Stimulated activated CD4-positive, alpha-beta T cell treated with anti-CD3 and anti-CD28 coated beads, Interleukin-4, amount 100 ng/mL, for 48 hours (primary cell): ENCODE results near the gene PRKACG.

ENCODE experiments used
- DNase-seq, 2 donors: peaks; one replicate each; pipeline ENCODE4 v3.0.0-alpha.2; 2020; ENCODE audit warnings: low read depth in 2 of 2

The PRKACG gene

GRCh38 chr9:68983522-68984424, 30.1 kb downstream of the PRKACG start:
- DNase-seq, result no peak

DNA sequence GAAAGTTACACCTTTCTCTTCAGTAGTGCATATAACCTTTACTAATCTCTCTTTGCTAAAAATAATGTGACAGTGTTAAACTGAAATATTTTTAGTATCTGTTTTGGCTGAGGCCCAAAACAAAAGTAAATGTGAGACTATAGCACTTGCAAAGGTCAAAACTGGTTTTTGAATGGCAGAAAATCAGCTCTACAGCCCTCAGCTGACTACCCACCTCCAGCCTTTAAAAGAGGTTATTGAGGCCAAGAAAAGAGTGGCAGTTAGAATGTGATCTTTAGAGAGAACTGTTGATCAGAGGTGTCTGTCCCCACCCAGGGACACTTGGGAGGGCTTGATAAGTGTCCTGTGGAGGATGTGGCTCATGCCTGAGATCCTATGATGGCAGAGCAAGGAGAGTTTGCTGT, 30.9 kb downstream of the PRKACG start:
- no peak for DNase-seq

GRCh38 chr9:68981789-68982188, 32.1 kb downstream of the PRKACG start:
- no peak for DNase-seq

DNA sequence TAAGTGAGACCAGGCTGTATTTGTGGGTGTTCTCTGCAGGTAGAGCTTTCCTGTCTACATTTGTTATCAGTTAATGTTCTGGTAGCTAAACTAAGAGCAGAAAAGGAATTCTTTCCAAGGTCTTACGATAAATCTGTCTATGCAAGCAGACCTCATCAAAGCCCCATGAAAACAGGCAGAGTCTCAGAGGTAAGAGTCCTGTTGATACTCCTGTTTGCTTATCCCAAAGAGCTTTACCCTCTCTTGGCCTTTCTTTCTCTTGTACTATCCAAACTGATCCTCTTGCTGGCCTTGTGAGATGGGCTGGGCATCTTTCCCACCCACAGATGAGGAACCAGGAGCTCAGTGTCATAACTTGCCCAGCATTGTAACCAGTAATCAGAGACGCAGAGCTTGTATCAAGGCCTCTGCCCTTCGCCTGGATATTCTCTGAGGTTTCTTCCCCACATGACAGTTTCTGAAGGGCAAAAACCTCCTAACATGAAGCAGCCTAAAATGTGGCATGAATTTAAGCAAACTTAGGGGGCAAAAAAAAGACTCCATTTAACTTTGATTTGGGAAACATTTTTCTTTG, 33.5 kb downstream of the PRKACG start:
- no peak for DNase-seq

GRCh38 chr9:68979538-68980314, 34.2 kb downstream of the PRKACG start:
- peak in 1 of 2 donors; percentile 10 for DNase-seq

- DNase-seq, result no peak
These were observed 35.4 kb downstream of the PRKACG start for GRCh38 chr9:68978501-68978900.

GRCh38 chr9:68978066-68978465, 35.8 kb downstream of the PRKACG start:
- DNase-seq, result no peak

GRCh38 chr9:68975365-68976043, 38.4 kb downstream of the PRKACG start:
- no peak for DNase-seq

GRCh38 chr9:68974901-68975300, 39.0 kb downstream of the PRKACG start:
- DNase-seq, result no peak

- DNase-seq, result peak in 1 of 2 donors; percentile 28
These were observed 39.5 kb downstream of the PRKACG start for GRCh38 chr9:68974431-68974830.

DNA sequence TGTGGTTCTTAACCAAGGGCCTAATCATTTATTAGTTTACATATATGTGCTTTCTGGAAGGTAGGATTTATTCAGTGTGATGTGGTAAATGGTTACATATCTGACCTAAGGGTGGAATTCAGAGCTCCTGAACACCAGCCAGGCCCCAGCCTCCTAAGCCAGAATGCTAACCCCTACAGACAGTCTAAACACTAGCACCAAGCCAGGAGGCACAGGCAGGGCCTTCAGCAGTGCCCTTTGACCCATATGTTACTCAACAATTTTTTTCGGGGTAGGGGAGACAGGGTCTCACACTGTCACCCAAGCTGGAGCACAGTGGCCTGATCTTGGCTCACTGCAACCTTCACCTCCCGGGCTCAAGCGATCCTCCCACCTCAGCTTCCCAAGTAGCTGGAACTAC, 40.3 kb downstream of the PRKACG start:
- DNase-seq, result no peak

DNA sequence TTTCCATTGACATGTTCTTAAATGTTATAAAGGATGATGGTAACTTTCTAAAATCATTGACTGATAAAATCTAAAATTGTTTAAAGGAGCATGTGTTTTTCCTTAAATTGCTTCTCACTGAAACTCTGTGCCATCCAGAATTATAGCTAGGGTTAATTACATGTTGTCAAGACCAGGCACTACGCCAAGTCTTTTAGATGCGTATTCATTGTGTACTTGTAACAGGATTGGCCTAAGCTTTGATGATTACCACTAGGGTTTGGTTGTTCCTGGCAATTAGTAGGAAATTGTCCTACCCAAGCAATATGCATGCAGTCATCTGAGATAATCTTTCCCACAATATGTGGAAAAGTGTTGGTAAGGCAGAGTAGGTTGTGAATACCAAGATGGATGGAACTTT, 43.8 kb downstream of the PRKACG start:
- DNase-seq, result no peak

DNA sequence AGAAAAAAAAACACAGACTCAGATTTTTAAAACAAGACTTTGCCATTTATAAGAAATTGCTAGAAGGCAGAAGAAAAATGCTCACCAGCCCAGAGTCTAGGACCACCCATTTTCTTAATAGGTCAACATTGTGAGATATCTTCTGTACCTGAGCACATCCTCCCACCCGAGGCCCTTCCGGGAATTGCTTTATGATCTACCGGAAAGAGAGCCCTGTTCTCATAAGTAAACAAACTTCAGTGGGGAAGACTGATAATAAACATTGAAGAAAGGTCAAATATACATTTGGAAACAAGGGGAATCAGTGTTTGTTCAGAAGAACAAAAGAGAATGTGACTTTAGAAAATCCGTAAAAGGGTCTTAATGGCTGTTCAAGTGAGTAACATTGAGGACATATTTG, 44.4 kb downstream of the PRKACG start:
- no peak for DNase-seq

DNA sequence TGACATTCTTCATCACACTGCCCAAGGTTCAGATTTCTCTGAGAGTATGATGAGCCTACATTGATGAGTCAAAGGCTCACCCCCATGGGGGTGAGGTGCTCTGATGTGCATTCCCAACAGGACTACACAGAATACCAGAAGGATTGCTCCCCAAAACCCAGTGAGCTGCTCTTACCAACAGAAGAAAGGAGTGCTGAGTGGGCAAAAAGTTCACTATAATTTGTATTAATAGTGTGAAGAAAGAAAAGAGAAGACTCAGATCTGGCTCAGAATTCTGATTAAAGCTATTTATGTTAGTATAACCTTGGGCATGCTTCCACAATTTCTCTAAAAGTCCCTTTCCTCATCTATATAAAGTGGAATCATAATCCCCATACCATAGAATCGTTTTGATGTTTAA, 46.1 kb downstream of the PRKACG start:
- DNase-seq, result no peak

- no peak for DNase-seq
These were observed 47.4 kb downstream of the PRKACG start for GRCh38 chr9:68966496-68966944.

GRCh38 chr9:68964765-68965164, 49.1 kb downstream of the PRKACG start:
- DNase-seq, result no peak

DNA sequence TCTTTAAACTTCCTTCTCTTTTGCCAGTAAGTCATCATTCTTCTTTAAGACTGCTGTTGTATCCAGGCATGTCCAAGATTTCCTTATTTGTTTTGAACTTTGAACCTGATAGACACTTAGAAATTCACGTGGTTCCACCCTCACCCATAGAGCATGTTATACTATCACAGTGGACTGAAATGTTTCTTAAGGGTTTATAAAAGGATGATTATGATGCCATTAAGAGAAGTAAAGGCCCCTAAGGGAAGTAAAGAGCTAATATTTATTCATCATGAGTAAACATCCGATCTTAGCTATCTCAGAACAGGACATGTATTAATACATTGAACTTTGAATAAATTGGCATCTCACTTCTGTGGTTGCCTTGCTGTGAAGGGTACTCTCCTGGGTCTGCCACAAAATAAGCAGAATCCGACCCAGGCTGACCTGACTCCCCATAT, 49.8 kb downstream of the PRKACG start:
- DNase-seq, result no peak

DNA sequence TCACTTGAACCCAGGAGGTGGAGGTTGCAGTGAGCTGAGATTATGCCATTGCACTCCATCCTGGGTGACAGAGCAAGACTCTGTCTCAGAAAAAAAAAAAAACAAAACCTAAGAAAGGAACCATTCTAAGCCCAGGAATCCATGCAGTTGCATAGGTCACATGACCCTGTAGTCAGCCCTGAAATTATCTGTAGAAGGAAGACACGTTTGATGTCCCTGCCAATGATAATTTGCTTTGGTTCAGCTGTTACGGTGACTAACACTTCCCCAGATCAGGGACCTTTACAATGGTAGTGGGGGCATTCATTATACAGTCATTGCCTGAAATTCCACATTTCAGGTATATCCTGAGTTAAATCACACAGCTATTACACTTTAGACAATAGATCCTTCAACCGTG, 50.5 kb downstream of the PRKACG start:
- DNase-seq, result no peak
